GM12878 (cell line): ENCODE results near the gene TMEM53. TPM values are rescaled to one million over a fixed set of nuclear protein-coding genes. Genes with fewer than 3 reads are reported as not detected.

Experiments used
- ATAC-seq: fragments of 200-7000 bp; cut with Tn5 transposase; 3 replicates; pipeline ENCODE4 v1.9.1; 2020; ENCODE audit warnings: mild to moderate bottlenecking, moderate library complexity
- BruUV-seq: library from RNA; stranded (reverse); fragments of 400-500 nt; replicated peaks from 2 replicates; lab custom pipeline; 2021; lab: Mats Ljungman, UMichigan
- CTCF ChIA-PET: fragments of 300-600 bp; sonication (Branson Sonifier 250); formaldehyde crosslinking; extraction: SDS; loops from one replicate; lab custom pipeline; 2021; ENCODE audit warnings: inconsistent platforms; lab: Yijun Ruan, JAX
- POLR2A ChIA-PET: fragments of 350-600 bp; formaldehyde crosslinking; extraction: SDS; loops from one replicate; lab custom pipeline; 2021; ENCODE audit warnings: inconsistent platforms; lab: Charles Lee
- RAD21 ChIA-PET: fragments of 300-600 bp; sonication (Branson Sonifier 250); formaldehyde crosslinking; loops from one replicate; lab custom pipeline; 2023; ENCODE audit warnings: antibody characterized with exemption; ENCODE audit not compliant: unreplicated experiment; lab: Charles Lee
- SMC1A ChIA-PET: fragments of 300-600 bp; sonication (Branson Sonifier 250); formaldehyde crosslinking; loops from one replicate; lab custom pipeline; 2023; ENCODE audit not compliant: unreplicated experiment, uncharacterized antibody; lab: Charles Lee
- DNase-seq: peaks from one replicate; pipeline ENCODE4 v3.0.0-alpha.2; 2011; ENCODE audit warnings: low read depth, low spot score
- FAIRE-seq: peaks from 3 replicates; lab custom pipeline; 2011; peaks lifted over from hg19 to GRCh38; lab: Jason Lieb, UNC
- H2AFZ ChIP-seq: 2 replicates; pipeline ENCODE4 v1.6.0; 2011; ENCODE audit warnings: low read depth, low read length, control low read depth; ENCODE audit not compliant: control insufficient read depth
- H3K27ac ChIP-seq: 2 replicates; pipeline ENCODE4 v1.5.1; 2011; ENCODE audit warnings: control low read depth; ENCODE audit not compliant: control insufficient read depth, insufficient read depth
- H3K27me3 ChIP-seq, 2 experiments: replicated peaks in 1 of 2; 2 replicates each; pipeline versions ENCODE4 v1.6.0 to v1.6.1; 2011; ENCODE audit warnings: low read length in 1 of 2; ENCODE audit not compliant: control insufficient read depth in 2 of 2, insufficient read depth in 2 of 2
- H3K36me3 ChIP-seq, 2 experiments: 2 replicates each; pipeline ENCODE4 v1.5.1; 2011; ENCODE audit warnings: low read length in 1 of 2; ENCODE audit not compliant: control insufficient read depth in 2 of 2, insufficient read depth in 2 of 2
- H3K4me1 ChIP-seq: 2 replicates; pipeline ENCODE4 v1.6.1; 2011; ENCODE audit warnings: mild to moderate bottlenecking, low read length, moderate library complexity, mixed read lengths; ENCODE audit not compliant: control insufficient read depth, insufficient read depth
- H3K4me2 ChIP-seq: 2 replicates; pipeline ENCODE4 v1.6.0; 2011; ENCODE audit warnings: control low read depth; ENCODE audit not compliant: control insufficient read depth, insufficient read depth
- H3K4me3 ChIP-seq: fragments of 200-600 bp; sonication (generic); 2 replicates; pipeline ENCODE4 v1.5.1; 2016
- H3K79me2 ChIP-seq: 2 replicates; pipeline ENCODE4 v1.6.0; 2011; ENCODE audit warnings: low read length; ENCODE audit not compliant: control insufficient read depth, insufficient read depth
- H3K9ac ChIP-seq: 2 replicates; pipeline ENCODE4 v1.8.0; 2011; ENCODE audit warnings: low read length, control low read depth, mixed read lengths; ENCODE audit not compliant: control insufficient read depth, insufficient read depth
- H3K9me3 ChIP-seq: replicated peaks from 3 replicates; pipeline ENCODE4 v1.5.1; 2011; ENCODE audit warnings: mild to moderate bottlenecking, low read length; ENCODE audit not compliant: control insufficient read depth, insufficient read depth
- H4K20me1 ChIP-seq: 2 replicates; pipeline ENCODE4 v1.6.0; 2011; ENCODE audit not compliant: control insufficient read depth, insufficient read depth
- ASH2L ChIP-seq: fragments of 300-600, 200-600 bp; sonication (generic); IDR thresholded peaks from 2 replicates; pipeline ENCODE4 v1.6.1; 2017; ENCODE audit warnings: low read depth, mild to moderate bottlenecking, borderline replicate concordance
- BHLHE40 ChIP-seq, 2 experiments: fragments of 450-650 bp in 1 of 2; IDR thresholded peaks; 2 replicates each; pipeline ENCODE4 v1.6.1; 2011 to 2017; ENCODE audit warnings: low read depth in 2 of 2, borderline replicate concordance in 1 of 2, improper control_type of control experiment in 1 of 2, low read length in 1 of 2, mild to moderate bottlenecking in 1 of 2
- CBX3 ChIP-seq: fragments of 200-600 bp; sonication (generic); IDR thresholded peaks from 2 replicates; pipeline ENCODE4 v1.6.1; 2016; ENCODE audit warnings: low read depth, borderline replicate concordance
- CEBPB ChIP-seq, 2 experiments: fragments of 150-350 bp in 1 of 2; IDR thresholded peaks; 2 replicates each; pipeline ENCODE4 v1.6.1; 2012 to 2014; ENCODE audit warnings: low read depth in 2 of 2, low read length in 2 of 2, borderline replicate concordance in 1 of 2, inconsistent platforms in 1 of 2
- CHD4 ChIP-seq: fragments of 200-600 bp; sonication (generic); IDR thresholded peaks from 2 replicates; pipeline ENCODE4 v1.6.1; 2016; ENCODE audit warnings: mild to moderate bottlenecking
- ETV6 ChIP-seq, 2 experiments: fragments of 450-650 bp in 1 of 2; IDR thresholded peaks in 1 of 2; conservative IDR thresholded peaks in 1 of 2; 2 replicates each; pipeline ENCODE4 v1.6.1; 2014; ENCODE audit warnings: antibody characterized with exemption in 1 of 2, borderline replicate concordance in 1 of 2, low read depth in 1 of 2, mild to moderate bottlenecking in 1 of 2, moderate library complexity in 1 of 2
- HCFC1 ChIP-seq: fragments of 150-350 bp; IDR thresholded peaks from 2 replicates; pipeline ENCODE4 v1.6.1; 2014; ENCODE audit warnings: low read length
- MTA3 ChIP-seq: IDR thresholded peaks from 2 replicates; pipeline ENCODE4 v1.6.1; 2012; ENCODE audit warnings: low read length, inconsistent platforms, borderline replicate concordance
- NFXL1 ChIP-seq: fragments of 450-650 bp; IDR thresholded peaks from 2 replicates; pipeline ENCODE4 v1.6.1; 2017; ENCODE audit warnings: antibody characterized with exemption, mild to moderate bottlenecking, borderline replicate concordance
- PAX5 ChIP-seq: IDR thresholded peaks from 2 replicates; pipeline ENCODE4 v1.6.1; 2011; ENCODE audit warnings: low read depth, low read length, borderline replicate concordance
- RUNX3 ChIP-seq: IDR thresholded peaks from 2 replicates; pipeline ENCODE4 v1.6.1; 2012; ENCODE audit warnings: low read length, inconsistent platforms
- SRF ChIP-seq, 2 experiments: IDR thresholded peaks; 2 replicates each; pipeline ENCODE4 v1.6.1; 2011; ENCODE audit warnings: low read depth in 2 of 2, low read length in 2 of 2, mild to moderate bottlenecking in 1 of 2, moderate library complexity in 1 of 2
- SUPT20H ChIP-seq: IDR thresholded peaks from 2 replicates; pipeline ENCODE4 v1.6.1; 2011; ENCODE audit warnings: low read depth, mild to moderate bottlenecking, low read length, moderate library complexity, borderline replicate concordance; ENCODE audit not compliant: control insufficient read depth
- ZBED1 ChIP-seq: IDR thresholded peaks from 2 replicates; pipeline ENCODE4 v1.6.1; 2016; ENCODE audit warnings: borderline replicate concordance
- ZNF207 ChIP-seq: fragments of 450-650 bp; IDR thresholded peaks from 2 replicates; pipeline ENCODE4 v1.6.1; 2014; ENCODE audit warnings: antibody characterized with exemption, mild to moderate bottlenecking, borderline replicate concordance
- WGBS: methylation state at CpG from one replicate; pipeline ENCODE4 v1.1.6; 2016; ENCODE audit warnings: low lambda C conversion rate; ENCODE audit not compliant: insufficient replicate concordance, insufficient coverage; ENCODE audit errors: missing lambda C conversion rate; 5-methylcytosine and 5-hydroxymethylcytosine counted together
- in situ Hi-C: fragments of 300-500 bp; cut with MboI; formaldehyde crosslinking; loops from 9 replicates; pipeline ENCODE4 v1.14.3; 2018; ENCODE audit warnings: mixed read lengths
- intact Hi-C: fragments of 100-400 bp; cut with micrococcal nuclease; formaldehyde crosslinking; loops from one replicate; pipeline ENCODE4 v1.14.2; 2022; ENCODE audit not compliant: unreplicated experiment
- polyA plus RNA-seq, 11 experiments: library from polyadenylated mRNA; depleted of rRNA in 4 of 11; unstranded in 6 of 11; stranded (reverse) in 5 of 11; fragments of >200 nt; fragmentation: Nextera tagmentation in 4 of 11; fragmentation: Illumina TruSeq in 1 of 11; extraction: Ambion mirVana in 4 of 11; extraction: Trizol in 1 of 11; gene quantifications; 1 replicate in 1 of 11; 2 replicates in 10 of 11; pipeline versions ENCODE4 v1.2.1 to v1.2.3, GENCODE V29; 2011 to 2016; ENCODE audit warnings: inconsistent platforms in 2 of 11, missing spikeins in 2 of 11, low read depth in 1 of 11
- total RNA-seq, 4 experiments: library from RNA; depleted of rRNA in 3 of 4; stranded (reverse); fragments of >200 nt in 3 of 4; fragmentation: Illumina TruSeq in 1 of 4; extraction: Trizol in 1 of 4; gene quantifications; 2 replicates each; pipeline versions ENCODE4 v1.2.1 to v1.2.3, GENCODE V29; 2013 to 2021
- TF ChIP-seq, protein P1 (sequence below): fragments of 450-650 bp; formaldehyde crosslinking; IDR thresholded peaks from 2 replicates; pipeline ENCODE4 v1.4.0; 2022; ENCODE audit warnings: mild to moderate bottlenecking, moderate library complexity
- TF ChIP-seq, protein P2 (sequence below): fragments of 450-650 bp; IDR thresholded peaks from 2 replicates; pipeline ENCODE4 v1.6.1; 2017; ENCODE audit warnings: borderline replicate concordance

TMEM53 gene
- total and polyA plus RNA-seq, 10 of the 15 experiments (the other 5 are each of a cell fraction or from before 2014, with no cell fraction given) = 3.1 to 23.9 (median 11.1) TPM

- intact Hi-C loops (no loop called here), in situ Hi-C loops (no loop called here)
- WGBS = 28% methylated on average over 4 of the region's 4 CpGs
- TF ChIP-seq CEBPB (IDR thresholded peaks at IDR 0.05; ENCODE audit: borderline replicate concordance in 1 of 2, low read depth in 2 of 2, low read length in 2 of 2) (no peak), CHD4 (no peak), ZNF207 (no peak), MTA3 (no peak), HCFC1 (no peak), ETV6 (conservative IDR thresholded peaks at IDR 0.05 in 1 of 2, IDR thresholded peaks at IDR 0.05 in 1 of 2; ENCODE audit: borderline replicate concordance in 1 of 2, low read depth in 1 of 2) (no peak), CBX3 (no peak), SRF (IDR thresholded peaks at IDR 0.05; ENCODE audit: low read depth in 2 of 2, low read length in 2 of 2) (no peak), PAX5 (no peak), RUNX3 (no peak), SUPT20H (no peak), ASH2L (no peak), NFXL1 (no peak), ZBED1 (no peak), BHLHE40 (IDR thresholded peaks at IDR 0.05; ENCODE audit: borderline replicate concordance in 1 of 2, low read depth in 2 of 2, low read length in 1 of 2) (no peak)
- TF ChIP-seq, protein P1, sequence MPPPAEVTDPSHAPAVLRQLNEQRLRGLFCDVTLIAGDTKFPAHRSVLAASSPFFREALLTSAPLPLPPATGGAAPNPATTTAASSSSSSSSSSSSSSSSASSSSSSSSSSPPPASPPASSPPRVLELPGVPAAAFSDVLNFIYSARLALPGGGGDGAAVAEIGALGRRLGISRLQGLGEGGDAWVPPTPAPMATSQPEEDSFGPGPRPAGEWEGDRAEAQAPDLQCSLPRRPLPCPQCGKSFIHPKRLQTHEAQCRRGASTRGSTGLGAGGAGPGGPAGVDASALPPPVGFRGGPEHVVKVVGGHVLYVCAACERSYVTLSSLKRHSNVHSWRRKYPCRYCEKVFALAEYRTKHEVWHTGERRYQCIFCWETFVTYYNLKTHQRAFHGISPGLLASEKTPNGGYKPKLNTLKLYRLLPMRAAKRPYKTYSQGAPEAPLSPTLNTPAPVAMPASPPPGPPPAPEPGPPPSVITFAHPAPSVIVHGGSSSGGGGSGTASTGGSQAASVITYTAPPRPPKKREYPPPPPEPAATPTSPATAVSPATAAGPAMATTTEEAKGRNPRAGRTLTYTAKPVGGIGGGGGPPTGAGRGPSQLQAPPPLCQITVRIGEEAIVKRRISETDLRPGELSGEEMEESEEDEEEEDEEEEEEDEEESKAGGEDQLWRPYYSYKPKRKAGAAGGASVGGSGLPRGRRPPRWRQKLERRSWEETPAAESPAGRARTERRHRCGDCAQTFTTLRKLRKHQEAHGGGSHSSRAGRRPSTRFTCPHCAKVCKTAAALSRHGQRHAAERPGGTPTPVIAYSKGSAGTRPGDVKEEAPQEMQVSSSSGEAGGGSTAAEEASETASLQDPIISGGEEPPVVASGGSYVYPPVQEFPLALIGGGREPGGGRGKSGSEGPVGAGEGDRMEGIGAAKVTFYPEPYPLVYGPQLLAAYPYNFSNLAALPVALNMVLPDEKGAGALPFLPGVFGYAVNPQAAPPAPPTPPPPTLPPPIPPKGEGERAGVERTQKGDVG (CRISPR knock-in tag) = no peak
- TF ChIP-seq, protein P2, sequence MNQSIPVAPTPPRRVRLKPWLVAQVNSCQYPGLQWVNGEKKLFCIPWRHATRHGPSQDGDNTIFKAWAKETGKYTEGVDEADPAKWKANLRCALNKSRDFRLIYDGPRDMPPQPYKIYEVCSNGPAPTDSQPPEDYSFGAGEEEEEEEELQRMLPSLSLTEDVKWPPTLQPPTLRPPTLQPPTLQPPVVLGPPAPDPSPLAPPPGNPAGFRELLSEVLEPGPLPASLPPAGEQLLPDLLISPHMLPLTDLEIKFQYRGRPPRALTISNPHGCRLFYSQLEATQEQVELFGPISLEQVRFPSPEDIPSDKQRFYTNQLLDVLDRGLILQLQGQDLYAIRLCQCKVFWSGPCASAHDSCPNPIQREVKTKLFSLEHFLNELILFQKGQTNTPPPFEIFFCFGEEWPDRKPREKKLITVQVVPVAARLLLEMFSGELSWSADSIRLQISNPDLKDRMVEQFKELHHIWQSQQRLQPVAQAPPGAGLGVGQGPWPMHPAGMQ = no peak
- CTCF ChIA-PET = interaction anchor here (1.1 kb wide), 1 partner anchor 9 kb away, joined by 4 read pairs; no protein-coding TSS in a partner anchor
- Histone ChIP-seq H3K4me3 (no peak overlapping the region), H2AFZ (no peak overlapping the region), H3K27me3 (no peaks in the 10 kb centered on the region; a peak in 2 of 4 replicates), H3K4me2 (no peak overlapping the region), H3K79me2 (no peaks in the 10 kb centered on the region), H3K9ac (no peak overlapping the region), H3K9me3 (no peaks in the 10 kb centered on the region), H3K4me1 (no peaks in the 10 kb centered on the region), H3K27ac (no peak overlapping the region), H4K20me1 (no peaks in the 10 kb centered on the region), H3K36me3 (no peaks in the 10 kb centered on the region)
- BruUV-seq = no TSS peak
- SMC1A ChIA-PET = no interaction called here
- POLR2A ChIA-PET = interaction anchor here (0.6 kb wide), 1 partner anchor 8 kb away, joined by 3 read pairs; no protein-coding TSS in a partner anchor
- DNase-seq (no peak), FAIRE-seq (no peak), ATAC-seq (no peak)
- RAD21 ChIA-PET = no interaction called here
These were observed 70.6 kb downstream of the TMEM53 start for GRCh38 chr1:44603718-44604117.
